Measurements from ENCODE around the gene MBOAT1. TPM values are rescaled to one million over a fixed set of nuclear protein-coding genes. Genes with fewer than 3 reads are reported as not detected.

The MBOAT1 gene
- total RNA-seq, 1 experiment from 2014 or later: 9.9 TPM

DNA sequence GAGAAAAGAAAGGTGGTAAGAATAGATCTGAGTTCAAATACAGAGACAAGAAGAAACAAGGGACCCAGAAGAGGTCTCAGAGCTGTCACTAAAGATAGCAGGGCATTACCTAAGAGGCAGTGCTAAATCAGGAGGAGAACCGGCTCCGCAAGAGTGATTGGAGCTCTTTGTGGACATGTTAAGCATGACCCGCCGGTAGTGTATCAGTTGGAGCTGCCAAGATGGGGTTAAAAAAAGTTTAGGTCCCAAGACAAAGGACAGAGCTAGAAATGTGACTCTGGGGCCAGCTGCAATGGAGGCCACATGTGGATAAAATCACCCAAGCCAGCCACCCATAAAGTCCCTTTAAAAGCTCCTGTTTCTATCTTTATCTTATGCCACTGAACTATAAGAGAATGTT is 93.4 kb downstream of the MBOAT1 start:
- H2AFZ ChIP-seq (ENCODE audit: low read length): no peak overlapping the region
- H3K23ac ChIP-seq (ENCODE audit: insufficient read length, low read depth, low read length): no peak overlapping the region
- peaks cover 7 to 8% of the 10 kb centered on the region in 2 experiments for H3K4me1 Mint-ChIP-seq
- no peak overlapping the region for H2BK20ac ChIP-seq (ENCODE audit: low read depth, low read length, poor library complexity, severe bottlenecking)
- no peak overlapping the region for H3K4me3 Mint-ChIP-seq
- no peak overlapping the region for H3K4me2 ChIP-seq (ENCODE audit: insufficient read depth, insufficient read length, low read length)
- no peak overlapping the region for H2BK5ac ChIP-seq (ENCODE audit: insufficient read length, low read length)
- H3K18ac ChIP-seq (ENCODE audit: insufficient read length, low read depth, low read length): no peak overlapping the region
- H3K27ac Mint-ChIP-seq: no peak overlapping the region; a peak in 1 of 7 replicates
- no peaks in the 10 kb centered on the region for H3K23me2 ChIP-seq (ENCODE audit: insufficient read length, low read depth, low read length, poor library complexity, severe bottlenecking)
- H3K27me3 ChIP-seq (ENCODE audit: insufficient read depth, low read length): no peaks in the 10 kb centered on the region
- no peaks in the 10 kb centered on the region for H3K9me3 ChIP-seq (ENCODE audit: control insufficient read depth, low read depth, low read length)
- H3K9ac ChIP-seq (ENCODE audit: extremely low read depth, insufficient read length, low read length): no peak overlapping the region
- no peak overlapping the region for H2BK12ac ChIP-seq (ENCODE audit: insufficient read length, low read depth, low read length)
- H2AK5ac ChIP-seq (ENCODE audit: insufficient read length, low read length): no peak overlapping the region
- no peak overlapping the region for H2BK120ac ChIP-seq (ENCODE audit: low read depth, low read length, poor library complexity, severe bottlenecking)
- no peaks in the 10 kb centered on the region for H4K20me1 ChIP-seq (ENCODE audit: control insufficient read depth, insufficient read depth, insufficient read length)
- peaks cover 0 to 4% (median 0%) of the 10 kb centered on the region in 3 experiments; a peak in 2 of 7 replicates for H3K36me3 Mint-ChIP-seq (ENCODE audit: insufficient read depth in 1 of 3, low read depth in 3 of 3)
- no peak overlapping the region for H4K91ac ChIP-seq (ENCODE audit: insufficient read length, low read depth, low read length)
- H3K79me2 ChIP-seq (ENCODE audit: insufficient read depth, low read length): no peaks in the 10 kb centered on the region
- H3K9me3 Mint-ChIP-seq: no peaks in the 10 kb centered on the region
- no peak for DNase-seq
- TF ChIP-seq, protein P1, sequence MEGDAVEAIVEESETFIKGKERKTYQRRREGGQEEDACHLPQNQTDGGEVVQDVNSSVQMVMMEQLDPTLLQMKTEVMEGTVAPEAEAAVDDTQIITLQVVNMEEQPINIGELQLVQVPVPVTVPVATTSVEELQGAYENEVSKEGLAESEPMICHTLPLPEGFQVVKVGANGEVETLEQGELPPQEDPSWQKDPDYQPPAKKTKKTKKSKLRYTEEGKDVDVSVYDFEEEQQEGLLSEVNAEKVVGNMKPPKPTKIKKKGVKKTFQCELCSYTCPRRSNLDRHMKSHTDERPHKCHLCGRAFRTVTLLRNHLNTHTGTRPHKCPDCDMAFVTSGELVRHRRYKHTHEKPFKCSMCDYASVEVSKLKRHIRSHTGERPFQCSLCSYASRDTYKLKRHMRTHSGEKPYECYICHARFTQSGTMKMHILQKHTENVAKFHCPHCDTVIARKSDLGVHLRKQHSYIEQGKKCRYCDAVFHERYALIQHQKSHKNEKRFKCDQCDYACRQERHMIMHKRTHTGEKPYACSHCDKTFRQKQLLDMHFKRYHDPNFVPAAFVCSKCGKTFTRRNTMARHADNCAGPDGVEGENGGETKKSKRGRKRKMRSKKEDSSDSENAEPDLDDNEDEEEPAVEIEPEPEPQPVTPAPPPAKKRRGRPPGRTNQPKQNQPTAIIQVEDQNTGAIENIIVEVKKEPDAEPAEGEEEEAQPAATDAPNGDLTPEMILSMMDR (conservative IDR thresholded peaks at IDR 0.05): no peak
- H3K27me3 Mint-ChIP-seq (ENCODE audit: low read depth): no peaks in the 10 kb centered on the region
- no peak overlapping the region for H3K27ac ChIP-seq (ENCODE audit: insufficient read length, low read depth, low read length)
- H3K14ac ChIP-seq (ENCODE audit: insufficient read depth, low read length): no peak overlapping the region
- no peak overlapping the region for H2BK15ac ChIP-seq (ENCODE audit: low read depth, low read length)
- H4K5ac ChIP-seq (ENCODE audit: insufficient read length, low read depth, low read length): no peak overlapping the region
- no peak overlapping the region for H3K56ac ChIP-seq (ENCODE audit: insufficient read length, low read depth, low read length)
- H3T11ph ChIP-seq (ENCODE audit: low read length): no peak overlapping the region
- H3K4ac ChIP-seq (ENCODE audit: low read depth, low read length): no peak overlapping the region
- H3K4me1 ChIP-seq (ENCODE audit: insufficient read depth, low read length): peaks cover 4% of the 10 kb centered on the region; the same call in 1 of the 2 replicates
- H4K8ac ChIP-seq (replicated peaks; ENCODE audit: insufficient read length, low read depth, low read length): no peak overlapping the region
- WGBS (ENCODE audit: extremely low coverage, insufficient read length, low lambda C conversion rate): no CpG with 5 or more reads among the region's 4 CpGs
- no peaks in the 10 kb centered on the region for H3K79me1 ChIP-seq (ENCODE audit: insufficient read depth, low read depth, low read length, poor library complexity, severe bottlenecking)
